Vagina (tissue), 2 donors: ENCODE measurements around the gene PCBP4.

Experiments used
- CTCF ChIP-seq, 3 experiments: fragments of 450-650 bp in 2 of 3; fragments of 200-600 bp in 1 of 3; sonication (generic) in 1 of 3; IDR thresholded peaks; one replicate each; pipeline ENCODE4 v1.5.1; 2017 to 2019; ENCODE audit warnings: antibody characterized with exemption in 3 of 3, mild to moderate bottlenecking in 2 of 3, moderate library complexity in 2 of 3
- POLR2A ChIP-seq, 2 donors: fragments of 450-650 bp; IDR thresholded peaks; one replicate each; pipeline ENCODE4 v1.6.1; 2017; ENCODE audit warnings: antibody characterized with exemption in 2 of 2, mild to moderate bottlenecking in 2 of 2, moderate library complexity in 2 of 2

GRCh38 chr3:52015438-52016228 lies 48.4 kb upstream of the PCBP4 start:
- no peak for TF ChIP-seq CTCF (IDR thresholded peaks at IDR 0.05)
- TF ChIP-seq POLR2A (IDR thresholded peaks at IDR 0.05): no peak
